Activated CD4-positive, alpha-beta T cell treated with anti-CD3 and anti-CD28 coated beads for 24 hours (primary cell): ENCODE data around the gene FNDC3B.

Source experiments
- DNase-seq, 2 donors: peaks; one replicate each; pipeline ENCODE4 v3.0.0-alpha.2; 2020; ENCODE audit warnings: low read depth in 2 of 2

FNDC3B gene

DNA sequence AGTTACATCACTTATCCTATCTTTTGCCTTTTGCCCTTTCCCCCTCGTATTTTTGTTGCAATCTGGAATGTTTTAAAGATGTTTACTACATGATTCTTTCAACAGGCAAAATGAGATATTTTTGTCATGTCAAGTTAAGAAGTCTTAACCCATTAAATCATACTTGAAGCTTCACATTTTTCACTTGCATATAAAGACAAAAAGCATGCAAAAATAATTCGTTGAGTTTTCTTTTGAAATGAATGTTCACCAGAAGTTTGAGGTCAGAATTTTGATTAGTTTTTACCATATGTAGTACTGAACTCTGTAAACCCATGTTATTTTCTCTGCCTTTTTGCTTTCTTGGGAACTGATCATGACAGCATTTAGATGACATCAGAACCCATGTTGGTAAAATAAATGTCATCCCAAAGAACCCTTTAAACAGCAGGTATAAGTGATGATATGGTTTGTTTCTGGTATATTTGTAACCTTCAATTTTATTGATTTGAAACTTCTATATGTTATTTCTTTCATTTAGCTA is 220.4 kb downstream of the FNDC3B start:
- no peak for DNase-seq

- DNase-seq: no peak
Observed at GRCh38 chr3:172260381-172260780, 221.0 kb downstream of the FNDC3B start.

DNA sequence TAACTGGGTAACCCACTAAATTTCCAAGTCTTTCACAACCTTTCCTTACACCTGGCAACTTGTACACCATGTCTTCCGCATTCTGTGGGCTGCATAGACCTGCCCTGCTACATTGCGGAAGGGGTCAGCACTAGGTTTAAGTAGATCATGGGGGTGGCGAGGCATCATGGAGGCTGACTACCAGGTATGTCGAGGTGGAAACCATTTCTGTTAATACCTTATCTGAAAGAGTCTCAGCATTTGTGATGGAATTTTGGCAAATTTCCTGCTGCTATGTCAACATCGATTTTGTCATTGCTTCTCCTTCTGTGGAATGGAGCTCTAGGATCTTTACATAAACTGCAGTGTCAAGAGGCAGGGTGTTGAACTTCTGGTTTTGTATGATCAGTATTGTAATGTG is 221.7 kb downstream of the FNDC3B start:
- no peak for DNase-seq

DNA sequence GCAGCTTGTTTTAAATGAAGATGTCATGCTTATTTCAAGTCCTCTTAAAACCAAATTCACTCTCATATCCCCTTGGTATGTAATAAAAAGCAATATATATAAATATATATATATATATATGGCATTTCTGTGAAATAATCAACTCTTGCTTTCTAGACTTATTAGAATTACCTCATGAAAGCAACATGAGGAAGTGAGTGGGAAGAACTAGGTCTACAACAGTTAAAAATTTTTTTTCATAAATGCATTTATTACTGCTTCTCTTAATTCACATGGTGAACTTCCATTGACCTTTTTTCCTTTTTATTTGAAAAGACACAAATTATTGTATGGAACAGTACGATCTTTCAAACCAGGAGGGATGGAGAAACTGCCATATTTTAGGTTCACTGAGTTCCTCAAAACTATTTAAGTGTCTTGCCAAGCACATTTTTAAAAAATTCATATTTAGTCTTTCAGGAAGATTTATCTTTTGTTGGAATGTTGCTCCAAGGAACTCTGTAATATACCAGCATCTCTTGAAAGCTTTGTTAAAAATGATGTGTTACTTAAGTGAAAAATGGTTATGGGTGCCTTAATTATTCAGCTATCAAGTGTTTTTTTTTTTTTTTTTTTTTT is 223.7 kb downstream of the FNDC3B start:
- no peak for DNase-seq

DNA sequence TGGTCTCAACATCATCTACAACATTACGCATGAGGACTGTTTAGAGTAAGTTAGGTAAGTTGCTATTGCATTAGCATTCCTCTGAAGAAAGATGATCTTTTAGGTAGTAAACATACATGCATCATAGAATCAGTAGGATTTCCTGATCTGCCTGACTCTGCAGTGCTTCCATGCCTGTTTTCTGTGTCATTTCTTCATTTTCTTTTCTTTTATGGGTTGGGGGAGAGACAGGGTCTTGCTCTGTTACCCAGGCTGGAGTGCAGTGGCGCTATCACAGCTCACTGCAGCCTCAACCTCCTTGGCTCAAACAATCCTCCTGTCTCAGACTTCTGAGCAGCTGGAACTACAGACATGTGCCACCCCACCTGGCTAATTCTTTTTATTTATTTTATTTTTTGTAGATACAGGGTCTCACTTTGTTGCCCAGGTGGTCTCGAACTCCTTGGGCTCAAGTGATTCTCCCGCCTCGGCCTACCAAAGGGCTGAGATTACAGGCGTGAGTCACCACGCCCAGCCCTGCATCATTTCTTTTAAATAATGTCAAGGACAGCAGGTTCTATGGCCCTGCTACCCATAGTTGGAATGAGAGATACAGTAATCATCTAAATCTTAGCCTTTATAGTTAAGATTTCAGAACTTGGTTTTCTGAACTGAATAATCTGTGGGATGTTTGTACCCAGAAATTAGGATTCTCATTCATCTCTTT is 224.6 kb downstream of the FNDC3B start:
- DNase-seq: no peak

DNA sequence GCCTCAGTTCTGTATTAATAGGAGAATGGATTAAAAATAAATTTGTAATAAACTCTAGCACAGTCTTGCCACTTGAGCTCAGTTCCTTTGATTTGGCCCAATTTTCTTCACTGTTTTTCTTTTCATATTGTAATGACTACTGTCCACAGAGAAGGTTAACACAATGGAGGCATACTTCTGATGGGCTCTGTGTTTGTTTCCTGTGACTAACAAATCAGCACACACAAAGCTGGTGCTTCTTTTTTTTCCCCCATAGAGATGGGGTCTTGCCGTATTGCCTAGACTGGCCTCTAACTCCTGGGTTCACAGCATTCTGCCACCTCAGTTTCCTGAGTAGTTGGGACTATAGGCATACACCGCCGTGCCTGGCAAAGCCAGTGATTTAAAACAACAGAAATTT is 226.7 kb downstream of the FNDC3B start:
- no peak for DNase-seq

DNA sequence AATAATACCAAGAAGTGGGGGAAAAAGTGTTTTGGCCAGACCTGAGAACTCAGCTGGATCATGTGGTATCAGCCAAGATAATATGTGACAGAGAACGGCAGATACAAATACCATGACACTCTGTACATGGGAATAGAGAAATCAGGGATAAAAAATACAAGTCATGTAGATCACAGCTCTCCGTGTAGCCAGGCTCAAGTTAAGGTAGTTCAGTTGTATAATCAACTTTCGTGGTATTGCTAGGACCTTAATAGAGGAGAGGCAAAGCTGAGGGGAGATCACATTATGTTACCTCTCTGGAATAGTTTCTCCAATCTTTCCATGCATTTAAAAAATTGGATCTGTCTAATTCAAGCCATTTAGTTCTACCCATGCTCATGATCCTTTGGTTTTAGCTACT is 229.0 kb downstream of the FNDC3B start:
- no peak for DNase-seq

DNA sequence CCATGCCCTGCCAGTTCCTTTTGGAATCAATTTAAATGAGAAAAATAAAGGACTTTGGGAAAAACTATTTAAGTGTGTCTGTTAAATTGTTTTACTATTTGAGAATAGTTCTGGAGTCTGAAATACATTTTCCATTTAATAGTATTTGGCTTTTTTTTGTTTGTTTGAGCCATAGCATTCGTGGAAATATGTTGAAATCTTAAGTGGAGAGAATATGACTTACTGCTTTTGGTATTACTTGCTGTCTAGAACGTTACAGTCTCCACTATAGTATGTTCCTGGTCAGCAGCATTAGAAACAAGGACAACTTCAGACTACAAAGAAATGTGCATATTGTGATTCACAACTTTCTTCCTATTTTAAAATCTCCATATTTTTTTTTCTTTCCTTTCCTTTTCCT is 229.5 kb downstream of the FNDC3B start:
- no peak for DNase-seq

GRCh38 chr3:172270557-172271166 is 231.3 kb downstream of the FNDC3B start:
- DNase-seq: no peak

DNA sequence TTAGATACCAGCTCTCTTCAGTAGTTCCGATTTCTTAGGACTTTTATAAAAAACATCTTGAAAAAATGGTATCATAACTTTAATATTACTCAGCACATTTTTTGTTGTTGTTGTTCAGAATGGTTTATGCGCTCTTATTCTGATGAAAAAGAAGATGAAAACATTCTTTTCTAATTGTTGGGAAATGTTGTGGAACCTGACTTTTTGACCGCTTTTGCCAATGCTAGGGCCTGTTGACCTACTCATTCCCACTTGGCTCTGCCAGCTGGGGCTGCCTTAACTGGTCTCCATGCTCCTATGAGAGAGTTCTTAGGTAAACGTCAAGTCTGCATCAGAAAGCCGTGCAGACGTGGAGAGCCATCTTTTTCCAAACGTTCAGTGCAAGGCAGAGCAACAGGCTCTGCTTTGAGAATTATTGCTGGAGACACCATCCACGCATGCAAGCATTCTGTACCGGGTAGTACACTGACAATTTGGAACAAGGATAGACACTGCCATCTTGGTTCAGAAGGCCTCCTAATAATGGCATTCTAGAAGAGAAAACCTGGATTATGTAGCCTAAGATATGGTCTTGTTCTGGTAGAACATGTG is 232.1 kb downstream of the FNDC3B start:
- no peak for DNase-seq

GRCh38 chr3:172272698-172273097 is 233.3 kb downstream of the FNDC3B start:
- DNase-seq: no peak

DNA sequence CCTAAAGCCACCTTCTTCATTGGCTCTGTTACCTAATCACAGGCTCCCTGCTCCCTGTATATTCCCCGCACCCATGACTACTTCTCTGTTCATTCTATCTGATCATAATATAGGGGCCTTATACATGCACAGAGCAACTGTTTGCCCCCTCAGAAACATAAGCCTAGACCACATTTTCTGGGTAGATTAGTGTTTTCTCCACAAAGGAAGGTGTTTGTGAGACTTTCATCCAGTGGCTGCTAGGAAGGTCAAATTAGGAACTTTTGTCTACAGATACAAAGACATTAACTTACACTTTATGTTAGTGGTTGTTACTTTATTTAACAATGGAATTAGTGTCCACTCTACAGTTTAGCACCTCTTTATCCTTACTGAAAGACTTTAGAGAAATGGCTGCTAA is 234.0 kb downstream of the FNDC3B start:
- no peak for DNase-seq

GRCh38 chr3:172274906-172275305 is 235.5 kb downstream of the FNDC3B start:
- no peak for DNase-seq

DNA sequence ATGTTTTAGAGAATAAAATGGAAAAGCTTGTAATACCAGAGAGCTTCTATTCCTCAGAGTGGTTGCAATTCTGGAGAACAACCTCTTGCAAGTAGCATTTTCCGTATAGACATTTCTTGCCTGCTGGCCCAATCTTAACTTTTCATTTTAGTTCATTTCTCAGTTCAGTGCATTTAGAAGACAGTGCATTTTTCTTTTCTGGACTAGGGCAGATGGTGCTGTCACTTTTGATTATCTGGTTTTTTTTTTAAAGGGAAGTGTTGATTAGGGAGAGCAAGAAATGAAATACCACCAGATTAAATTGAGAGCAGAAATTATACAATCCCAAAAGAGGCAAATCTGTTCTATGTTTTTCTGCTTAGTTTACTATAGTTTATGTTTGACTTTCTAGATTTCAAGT is 236.2 kb downstream of the FNDC3B start:
- no peak for DNase-seq

DNA sequence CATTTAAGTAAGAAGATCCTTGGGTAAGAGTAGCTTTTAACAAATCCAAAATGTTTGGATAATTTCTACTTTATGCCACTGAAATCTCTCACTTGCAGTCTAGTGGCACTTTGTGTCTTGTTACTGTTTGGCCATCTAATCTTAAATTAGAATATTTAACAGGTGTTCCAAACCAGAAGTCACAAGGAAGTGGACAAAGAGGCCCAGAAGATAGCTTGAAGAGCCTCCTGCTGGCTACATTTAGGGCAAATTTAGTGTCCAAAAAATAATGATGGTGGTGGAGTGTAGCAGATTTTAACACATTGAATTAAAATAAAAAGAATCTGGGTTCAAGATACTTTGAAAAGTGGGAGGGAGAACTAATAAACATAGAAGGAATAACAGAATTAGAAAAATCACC is 236.7 kb downstream of the FNDC3B start:
- no peak for DNase-seq

- DNase-seq: no peak
Observed at GRCh38 chr3:172277151-172277652, 237.8 kb downstream of the FNDC3B start.

DNA sequence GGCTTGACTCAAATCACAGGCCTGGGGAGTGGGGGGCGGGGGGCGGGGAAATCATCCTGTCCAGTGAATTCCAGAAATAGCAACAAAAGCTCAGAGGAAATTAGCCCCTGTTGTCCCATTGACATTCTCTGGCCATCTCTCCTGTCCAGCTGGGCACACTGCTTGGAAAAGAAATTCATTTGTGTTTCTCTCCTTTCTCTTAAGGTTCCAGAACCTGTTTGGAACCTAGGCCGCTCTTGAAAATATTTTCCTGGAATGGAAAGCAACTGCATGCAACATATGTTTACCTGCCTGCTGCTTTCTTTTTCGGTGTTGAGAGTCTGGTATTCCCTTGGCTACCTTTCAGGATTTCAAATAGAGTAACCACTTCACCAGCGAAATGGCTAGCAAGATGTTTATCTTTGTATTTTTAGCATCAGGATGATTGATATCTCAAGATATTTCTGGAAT is 239.8 kb downstream of the FNDC3B start:
- no peak for DNase-seq

GRCh38 chr3:172279974-172280373 is 240.6 kb downstream of the FNDC3B start:
- no peak for DNase-seq

DNA sequence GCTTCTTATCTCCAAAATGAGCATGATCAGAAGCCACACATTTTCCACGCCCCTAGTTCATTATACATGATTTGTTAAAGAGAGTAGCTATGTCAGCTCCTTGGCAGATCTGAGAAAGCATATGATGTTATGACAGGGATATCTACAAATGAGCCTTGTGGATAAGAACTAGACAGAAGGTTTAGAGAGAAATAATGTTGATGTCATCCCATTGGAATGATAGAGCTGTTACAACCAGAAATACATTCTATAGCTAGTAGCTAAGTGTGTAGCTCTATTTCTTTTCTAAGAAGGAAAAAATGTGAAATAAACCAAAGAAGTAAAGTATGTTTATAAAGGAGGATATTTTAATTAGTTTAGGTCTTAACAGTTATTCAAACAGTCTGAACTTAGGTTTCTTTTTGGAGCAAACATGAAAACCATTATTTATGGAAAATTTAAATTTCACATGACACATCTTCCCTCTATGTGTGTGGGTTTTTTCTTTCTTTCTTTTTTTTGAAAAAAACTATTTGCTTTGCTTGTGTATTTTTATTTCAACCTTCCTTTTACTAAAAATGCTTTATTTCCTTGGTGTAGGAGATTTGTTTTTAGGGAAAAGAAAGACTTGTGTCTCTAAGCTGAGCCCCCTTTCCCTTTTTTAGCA is 241.2 kb downstream of the FNDC3B start:
- DNase-seq: no peak

DNA sequence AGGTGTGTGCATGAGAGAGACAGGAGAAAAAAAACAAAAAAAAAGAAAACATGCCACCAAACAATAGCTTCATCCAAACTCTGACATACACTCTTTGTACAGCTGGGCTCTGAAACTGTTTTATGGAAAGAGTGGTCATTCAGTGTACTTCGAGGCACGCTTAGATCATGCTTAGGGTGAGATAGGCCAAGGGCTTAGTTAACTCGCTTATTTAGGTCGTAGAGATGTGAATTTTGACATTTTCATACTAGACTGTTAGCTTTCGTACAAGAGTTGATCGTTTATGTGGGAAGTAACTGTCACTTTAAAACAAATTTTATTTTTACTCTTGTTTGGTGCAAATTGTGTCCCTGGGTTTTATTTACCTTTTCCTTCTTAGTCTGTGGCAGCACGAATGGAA is 242.5 kb downstream of the FNDC3B start:
- no peak for DNase-seq

DNA sequence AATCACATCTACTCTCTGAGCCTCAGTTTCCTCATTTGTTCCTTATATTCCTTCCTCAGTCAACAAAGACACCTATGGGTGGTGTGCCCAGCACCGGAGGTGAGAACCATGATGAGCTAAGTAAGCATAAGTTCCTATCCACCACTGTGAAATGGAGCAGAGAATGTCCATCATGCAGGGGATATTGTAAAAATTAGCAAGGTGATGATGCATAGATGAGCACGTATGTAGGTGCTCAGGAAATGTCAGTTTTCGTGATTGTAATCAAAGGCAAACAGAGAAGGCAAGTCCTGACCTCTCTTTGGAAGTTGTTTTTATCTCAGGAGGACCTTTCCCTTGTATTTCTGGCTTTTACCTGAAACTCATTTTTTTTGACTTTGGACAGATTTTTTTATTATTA is 243.5 kb downstream of the FNDC3B start:
- no peak for DNase-seq

DNA sequence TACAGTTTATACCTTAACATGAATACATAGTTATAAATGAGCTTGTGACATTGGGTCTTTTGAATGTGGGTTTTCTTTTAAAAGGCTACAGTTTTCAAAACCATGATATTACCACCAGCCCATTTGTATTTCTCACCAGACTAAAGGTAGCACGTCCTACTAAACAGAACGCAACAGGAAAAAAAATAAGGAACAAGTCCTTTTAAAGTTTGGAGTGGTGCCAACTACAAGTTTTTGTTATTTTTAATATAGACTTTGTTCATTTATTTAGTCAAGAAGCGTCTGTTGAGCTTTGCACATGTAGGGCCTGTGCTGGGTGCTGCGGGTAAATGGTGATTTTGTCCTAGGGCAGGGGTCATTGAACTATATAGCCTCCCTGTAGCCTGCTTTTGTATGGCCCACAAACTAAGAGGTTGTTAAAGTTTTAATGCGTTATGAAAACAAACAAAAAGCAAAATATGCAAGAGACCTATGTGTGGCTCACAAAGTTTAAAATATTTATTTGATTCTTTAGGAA is 244.5 kb downstream of the FNDC3B start:
- no peak for DNase-seq
